CD14-positive monocyte (primary cell): ENCODE results near the gene ATP5PD. TPM values are rescaled to one million over a fixed set of nuclear protein-coding genes. Genes with fewer than 3 reads are reported as not detected.
A peak's percentile ranks its signal among the peaks of the same experiment; 100 is the strongest.

ENCODE experiments used
- DNase-seq, 3 donors: peaks; one replicate each; pipeline ENCODE4 v3.0.0-alpha.2; 2011 to 2022
- H2AFZ ChIP-seq: 2 replicates; pipeline ENCODE4 v1.6.0; 2012; ENCODE audit warnings: mild to moderate bottlenecking, low read depth, low read length, inconsistent platforms; ENCODE audit not compliant: insufficient read depth, poor library complexity, severe bottlenecking
- H3K27ac ChIP-seq, 2 donors: 1 replicate in 1 of 2; 2 replicates in 1 of 2; pipeline ENCODE4 v1.5.1; 2012 to 2013; ENCODE audit warnings: low read length in 2 of 2, control low read depth in 1 of 2, inconsistent platforms in 1 of 2, low read depth in 1 of 2, mild to moderate bottlenecking in 1 of 2
- H3K27me3 ChIP-seq, 2 donors: one replicate each; pipeline versions ENCODE4 v1.6.0 to v1.6.1; 2011 to 2013; ENCODE audit warnings: low read length in 2 of 2; ENCODE audit not compliant: control insufficient read depth in 2 of 2, insufficient read depth in 2 of 2
- H3K36me3 ChIP-seq, 2 donors: replicated peaks in 1 of 2; 1 replicate in 1 of 2; 2 replicates in 1 of 2; pipeline versions ENCODE4 v1.5.1 to v1.6.1; 2012 to 2013; ENCODE audit warnings: low read length in 2 of 2, control low read depth in 1 of 2, inconsistent platforms in 1 of 2, mild to moderate bottlenecking in 1 of 2; ENCODE audit not compliant: insufficient read depth in 2 of 2, control insufficient read depth in 1 of 2
- H3K4me1 ChIP-seq, 2 donors: 1 replicate in 1 of 2; 2 replicates in 1 of 2; pipeline versions ENCODE4 v1.5.1 to v1.6.1; 2012 to 2013; ENCODE audit warnings: low read length in 2 of 2, control low read depth in 1 of 2, inconsistent platforms in 1 of 2, mild to moderate bottlenecking in 1 of 2, moderate library complexity in 1 of 2; ENCODE audit not compliant: insufficient read depth in 2 of 2, control insufficient read depth in 1 of 2
- H3K4me2 ChIP-seq: replicated peaks from 2 replicates; pipeline ENCODE3; 2012; ENCODE audit warnings: low read length, moderate library complexity, mild to moderate bottlenecking; ENCODE audit not compliant: poor library complexity, severe bottlenecking; ENCODE audit errors: extremely low read depth
- H3K4me3 ChIP-seq, 3 experiments: fragments of 200-600 bp in 1 of 3; sonication (generic) in 1 of 3; replicated peaks in 1 of 3; 1 replicate in 2 of 3; 2 replicates in 1 of 3; pipeline ENCODE4 v1.5.1; 2011 to 2013; ENCODE audit warnings: low read length in 3 of 3, mild to moderate bottlenecking in 3 of 3, control low read depth in 2 of 3, low read depth in 2 of 3, inconsistent platforms in 1 of 3, moderate library complexity in 1 of 3
- H3K79me2 ChIP-seq: 2 replicates; pipeline ENCODE4 v1.6.0; 2012; ENCODE audit warnings: mild to moderate bottlenecking, control low read depth, inconsistent platforms, low read length, moderate library complexity; ENCODE audit not compliant: insufficient read depth
- H3K9ac ChIP-seq: 2 replicates; pipeline ENCODE4 v1.6.0; 2017; ENCODE audit warnings: low read length, mild to moderate bottlenecking; ENCODE audit not compliant: insufficient read depth, poor library complexity, severe bottlenecking
- H3K9me3 ChIP-seq, 2 donors: replicated peaks in 1 of 2; 1 replicate in 1 of 2; 2 replicates in 1 of 2; pipeline versions ENCODE4 v1.5.1 to v1.6.1; 2012 to 2013; ENCODE audit warnings: low read length in 2 of 2, control low read depth in 1 of 2; ENCODE audit not compliant: control insufficient read depth in 1 of 2, insufficient read depth in 1 of 2
- H4K20me1 ChIP-seq: 2 replicates; pipeline ENCODE4 v1.6.0; 2012; ENCODE audit warnings: mild to moderate bottlenecking, low read length, control low read depth, moderate library complexity; ENCODE audit not compliant: insufficient read depth
- H3K27ac Mint-ChIP-seq, 7 donors: one replicate each; pipeline ENCODE4 v1.8.0; 2020; ENCODE audit warnings: mild to moderate bottlenecking in 7 of 7, mixed read lengths in 7 of 7, moderate library complexity in 6 of 7, inconsistent platforms in 2 of 7
- H3K27me3 Mint-ChIP-seq, 3 donors: one replicate each; pipeline ENCODE4 v1.8.0; 2021 to 2022; ENCODE audit warnings: low read depth in 3 of 3, mild to moderate bottlenecking in 3 of 3, mixed read lengths in 3 of 3, moderate library complexity in 3 of 3, inconsistent platforms in 1 of 3
- H3K36me3 Mint-ChIP-seq, 2 donors: one replicate each; pipeline ENCODE4 v1.8.0; 2020; ENCODE audit warnings: mixed read lengths in 2 of 2, inconsistent platforms in 1 of 2, mild to moderate bottlenecking in 1 of 2
- H3K4me1 Mint-ChIP-seq: one replicate; pipeline ENCODE4 v1.8.0; 2020; ENCODE audit warnings: mild to moderate bottlenecking, mixed read lengths
- H3K4me3 Mint-ChIP-seq, 2 donors: one replicate each; pipeline ENCODE4 v1.8.0; 2020; ENCODE audit warnings: mild to moderate bottlenecking in 2 of 2, mixed read lengths in 2 of 2, moderate library complexity in 1 of 2
- H3K9me3 Mint-ChIP-seq, 7 donors: one replicate each; pipeline ENCODE4 v1.8.0; 2020 to 2022; ENCODE audit warnings: mixed read lengths in 7 of 7, mild to moderate bottlenecking in 6 of 7, moderate library complexity in 6 of 7, inconsistent platforms in 2 of 7
- WGBS: methylation state at CpG from one replicate; pipeline ENCODE4 v1.1.5; 2013; ENCODE audit warnings: missing lambda C conversion rate; ENCODE audit not compliant: insufficient coverage; 5-methylcytosine and 5-hydroxymethylcytosine counted together
- intact Hi-C, 2 donors: fragments of 100-400 bp; cut with micrococcal nuclease; formaldehyde crosslinking; loops; one replicate each; pipeline versions ENCODE4 v1.15.0 to v1.15.1; 2023
- polyA plus RNA-seq, 3 donors: library from polyadenylated mRNA; depleted of rRNA in 1 of 3; unstranded in 2 of 3; stranded (reverse) in 1 of 3; fragments of 300-500 nt in 2 of 3; fragments of >200 nt in 1 of 3; fragmentation: Illumina TruSeq in 2 of 3; gene quantifications; 1 replicate in 2 of 3; 2 replicates in 1 of 3; pipeline ENCODE4 v1.2.3, GENCODE V29; 2012 to 2021
- TF ChIP-seq, protein P1 (sequence below): fragments of 200-600 bp; IDR thresholded peaks from one replicate; pipeline ENCODE4 v1.8.0; 2022; ENCODE audit warnings: antibody characterized with exemption, mild to moderate bottlenecking

ATP5PD gene
- polyA plus RNA-seq, 3 donors = 139 to 451 (median 437) TPM

DNA sequence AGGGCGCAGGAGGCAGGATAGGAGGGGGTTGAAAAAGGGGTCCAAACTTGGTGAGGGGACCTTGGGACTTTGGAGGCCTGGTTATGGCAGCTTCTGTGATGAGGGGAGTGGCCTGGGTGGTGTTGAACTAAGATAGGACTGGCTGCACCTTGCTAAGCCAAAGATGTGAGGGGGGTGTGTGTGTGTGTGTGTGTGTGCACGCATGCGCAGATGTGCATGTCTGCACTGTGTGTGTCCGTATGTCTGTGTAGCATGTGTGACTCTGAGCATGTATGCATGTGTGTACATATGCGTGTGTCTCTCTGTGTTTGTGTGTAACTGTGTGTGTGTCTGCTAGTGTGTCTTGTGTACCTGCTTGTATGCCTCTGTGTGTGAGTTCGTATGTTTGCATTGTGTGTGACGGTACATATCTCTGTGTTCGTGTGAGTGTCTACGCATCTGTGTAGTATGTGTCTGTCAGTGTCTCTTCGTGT lies 45.1 kb upstream of the ATP5PD start:
- peak overlapping the region in 1 of 3 experiments; percentile 33 for H3K4me3 ChIP-seq
- peaks cover 10 to 11% of the 10 kb centered on the region in 2 donors for H3K36me3 ChIP-seq
- H3K9me3 ChIP-seq = no peaks in the 10 kb centered on the region
- H3K79me2 ChIP-seq = peaks cover 70% of the 10 kb centered on the region
- peaks cover 0 to 6% (median 2%) of the 10 kb centered on the region in 3 donors for H3K27me3 Mint-ChIP-seq
- no peak overlapping the region for H3K9ac ChIP-seq
- peaks cover 13% of the 10 kb centered on the region for H4K20me1 ChIP-seq
- peak overlapping the region in 4 of 7 donors; percentile 75 to 86 (median 78) for H3K27ac Mint-ChIP-seq
- peaks cover 73% of the 10 kb centered on the region for H3K4me1 Mint-ChIP-seq
- H3K4me1 ChIP-seq = peaks cover 91 to 95% of the 10 kb centered on the region in 2 donors
- no peak overlapping the region for H2AFZ ChIP-seq
- no peaks in the 10 kb centered on the region for H3K27me3 ChIP-seq
- H3K36me3 Mint-ChIP-seq = peaks cover 8 to 31% of the 10 kb centered on the region in 2 donors
- intact Hi-C loops = no loop called here
- peak overlapping the region in 1 of 2 donors; percentile 73 for H3K27ac ChIP-seq
- WGBS = 97% methylated on average over 10 of the region's 10 CpGs
- peak overlapping the region; percentile 14 to 77 for H3K4me3 Mint-ChIP-seq
- TF ChIP-seq, protein P1, sequence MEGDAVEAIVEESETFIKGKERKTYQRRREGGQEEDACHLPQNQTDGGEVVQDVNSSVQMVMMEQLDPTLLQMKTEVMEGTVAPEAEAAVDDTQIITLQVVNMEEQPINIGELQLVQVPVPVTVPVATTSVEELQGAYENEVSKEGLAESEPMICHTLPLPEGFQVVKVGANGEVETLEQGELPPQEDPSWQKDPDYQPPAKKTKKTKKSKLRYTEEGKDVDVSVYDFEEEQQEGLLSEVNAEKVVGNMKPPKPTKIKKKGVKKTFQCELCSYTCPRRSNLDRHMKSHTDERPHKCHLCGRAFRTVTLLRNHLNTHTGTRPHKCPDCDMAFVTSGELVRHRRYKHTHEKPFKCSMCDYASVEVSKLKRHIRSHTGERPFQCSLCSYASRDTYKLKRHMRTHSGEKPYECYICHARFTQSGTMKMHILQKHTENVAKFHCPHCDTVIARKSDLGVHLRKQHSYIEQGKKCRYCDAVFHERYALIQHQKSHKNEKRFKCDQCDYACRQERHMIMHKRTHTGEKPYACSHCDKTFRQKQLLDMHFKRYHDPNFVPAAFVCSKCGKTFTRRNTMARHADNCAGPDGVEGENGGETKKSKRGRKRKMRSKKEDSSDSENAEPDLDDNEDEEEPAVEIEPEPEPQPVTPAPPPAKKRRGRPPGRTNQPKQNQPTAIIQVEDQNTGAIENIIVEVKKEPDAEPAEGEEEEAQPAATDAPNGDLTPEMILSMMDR = no peak
- no peak for DNase-seq
- H3K4me2 ChIP-seq = peak overlapping the region; percentile 56
- H3K9me3 Mint-ChIP-seq = no peaks in the 10 kb centered on the region

DNA sequence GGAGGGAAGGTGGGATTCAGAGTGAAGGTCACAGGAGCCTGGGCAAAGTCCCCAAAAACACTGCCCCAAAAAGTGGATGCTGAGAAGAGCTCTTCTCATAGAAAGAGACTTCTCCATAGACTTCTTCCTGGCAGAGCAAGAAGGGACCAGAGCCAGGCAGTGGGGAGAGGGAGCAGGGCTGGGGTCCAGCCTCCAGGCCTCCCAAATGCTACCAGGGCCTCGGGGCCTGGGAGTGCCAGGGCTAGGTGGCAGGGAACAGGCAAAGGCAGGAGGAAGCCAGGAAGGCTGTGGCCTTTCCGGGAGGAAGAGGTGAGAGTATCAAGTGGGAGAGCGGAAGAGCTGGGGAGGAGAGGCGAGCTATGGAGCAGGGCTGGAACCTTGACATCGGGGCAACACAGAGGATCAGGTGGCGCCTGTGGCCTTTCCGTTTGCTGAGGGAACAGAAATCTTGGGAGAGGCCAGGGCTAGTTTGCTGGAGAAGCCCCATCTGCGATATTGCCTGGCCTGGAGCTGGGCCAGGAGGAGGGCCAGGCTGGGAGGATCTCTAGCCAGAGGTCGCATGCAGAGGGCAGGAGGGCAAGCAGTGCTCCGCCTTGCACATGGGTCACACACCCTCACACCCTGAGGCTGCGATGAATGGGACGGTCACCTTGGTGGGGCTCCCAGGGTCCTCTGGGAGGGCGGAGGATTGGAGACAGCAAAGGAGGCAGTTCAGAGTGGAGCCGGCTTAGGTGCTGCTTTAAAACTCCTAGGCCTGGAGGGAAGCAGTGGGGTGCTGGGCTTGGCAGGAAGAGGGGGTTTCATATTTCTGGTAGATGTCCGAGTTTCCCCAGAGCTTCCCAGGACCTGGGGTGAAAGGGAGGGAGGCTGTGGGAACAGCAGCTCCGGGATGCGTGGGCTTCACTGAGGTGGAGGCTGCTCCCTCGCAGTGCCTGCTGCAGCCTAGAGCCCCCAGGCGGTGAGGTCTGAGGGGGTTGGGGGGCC lies 44.4 kb upstream of the ATP5PD start:
- Histone ChIP-seq H3K4me2 (peak overlapping the region; percentile 56), H3K36me3 (peaks cover 10 to 11% of the 10 kb centered on the region in 2 donors), H3K9ac (no peak overlapping the region), H3K4me1 (peaks cover 90 to 93% of the 10 kb centered on the region in 2 donors), H3K4me3 (peak overlapping the region in 1 of 3 experiments; percentile 33), H3K9me3 (no peaks in the 10 kb centered on the region), H2AFZ (no peak overlapping the region), H3K27ac (peak overlapping the region in 1 of 2 donors; percentile 73), H4K20me1 (peaks cover 13% of the 10 kb centered on the region), H3K27me3 (no peaks in the 10 kb centered on the region), H3K79me2 (peaks cover 70% of the 10 kb centered on the region)
- Mint-ChIP-seq H3K36me3 (peaks cover 8 to 30% of the 10 kb centered on the region in 2 donors), H3K4me3 (peak overlapping the region; percentile 14 to 71), H3K27ac (peak overlapping the region in 6 of 7 donors; percentile 5 to 67 (median 42)), H3K9me3 (no peaks in the 10 kb centered on the region), H3K4me1 (peaks cover 75% of the 10 kb centered on the region), H3K27me3 (peaks cover 0 to 6% (median 2%) of the 10 kb centered on the region in 3 donors)
- TF ChIP-seq, protein P1 = no peak
- WGBS = over 99% methylated on average over 14 of the region's 19 CpGs
- intact Hi-C loops = no loop called here
- DNase-seq = no peak
